HEK293 (cell line): Measurements from ENCODE around the gene TMEM231.
"Not testable (repeated sequence)": the region's sequence is repeated elsewhere in the genome, so short reads cannot be mapped to it uniquely, and the experiment has no call there.

Source experiments
- CTCF ChIA-PET: fragments of 350-600 bp; formaldehyde crosslinking; extraction: SDS; loops from one replicate; lab custom pipeline; 2021; ENCODE audit warnings: antibody characterized with exemption; lab: Yijun Ruan, JAX
- POLR2A ChIA-PET: fragments of 300-600 bp; formaldehyde crosslinking; extraction: SDS; loops from one replicate; lab custom pipeline; 2020; ENCODE audit warnings: antibody characterized with exemption, inconsistent platforms; lab: Yijun Ruan, JAX
- H3K27ac ChIP-seq: fragments of 200-500 bp; sonication (Bioruptor generic); 2 replicates; pipeline ENCODE4 v1.5.1; 2014; ENCODE audit warnings: low read depth, low read length, control low read depth, inconsistent platforms; ENCODE audit errors: extremely low read depth
- H3K36me3 ChIP-seq, 2 experiments: fragments of 200-500 bp in 1 of 2; sonication (Bioruptor generic) in 1 of 2; 1 replicate in 1 of 2; 2 replicates in 1 of 2; pipeline ENCODE4 v1.5.1; 2014 to 2017; ENCODE audit warnings: inconsistent platforms in 2 of 2, low read length in 2 of 2; ENCODE audit not compliant: control insufficient read depth in 2 of 2, insufficient read depth in 1 of 2
- H3K4me1 ChIP-seq: fragments of 200-500 bp; sonication (Bioruptor generic); 2 replicates; pipeline ENCODE4 v1.5.1; 2014; ENCODE audit warnings: mild to moderate bottlenecking, low read length, inconsistent platforms; ENCODE audit not compliant: control insufficient read depth, insufficient read depth
- H3K4me3 ChIP-seq: 2 replicates; pipeline ENCODE4 v1.5.1; 2011; ENCODE audit warnings: low read depth, mild to moderate bottlenecking, control low read depth, low read length, moderate library complexity
- H3K9me3 ChIP-seq: fragments of 200-500 bp; sonication (Bioruptor generic); 2 replicates; pipeline ENCODE4 v1.5.1; 2014; ENCODE audit warnings: low read depth, low read length, inconsistent platforms; ENCODE audit not compliant: control insufficient read depth, insufficient read depth
- GLIS1 ChIP-seq: fragments of 450-650 bp; formaldehyde crosslinking; IDR thresholded peaks from 2 replicates; pipeline ENCODE4 v1.5.1; 2016; ENCODE audit warnings: missing biosample characterization, missing genetic modification characterization
- SP7 ChIP-seq: fragments of 450-650 bp; formaldehyde crosslinking; IDR thresholded peaks from 2 replicates; pipeline ENCODE4 v1.5.1; 2016; ENCODE audit warnings: missing biosample characterization, missing genetic modification characterization
- ZBTB10 ChIP-seq: fragments of 450-650 bp; formaldehyde crosslinking; IDR thresholded peaks from 2 replicates; pipeline ENCODE4 v1.5.1; 2016; ENCODE audit warnings: missing biosample characterization, missing genetic modification characterization
- ZBTB17 ChIP-seq: fragments of 450-650 bp; formaldehyde crosslinking; IDR thresholded peaks from 2 replicates; pipeline ENCODE4 v1.5.1; 2016; ENCODE audit warnings: missing biosample characterization, missing genetic modification characterization
- ZFP69B ChIP-seq: fragments of 450-650 bp; formaldehyde crosslinking; IDR thresholded peaks from 2 replicates; pipeline ENCODE4 v1.5.1; 2016; ENCODE audit warnings: missing biosample characterization, missing genetic modification characterization
- ZNF155 ChIP-seq: fragments of 450-650 bp; formaldehyde crosslinking; IDR thresholded peaks from 2 replicates; pipeline ENCODE4 v1.5.1; 2016; ENCODE audit warnings: missing biosample characterization, missing genetic modification characterization
- ZNF157 ChIP-seq: fragments of 450-650 bp; formaldehyde crosslinking; IDR thresholded peaks from 2 replicates; pipeline ENCODE4 v1.5.1; 2016; ENCODE audit warnings: missing biosample characterization, missing genetic modification characterization
- ZNF19 ChIP-seq: fragments of 450-650 bp; formaldehyde crosslinking; IDR thresholded peaks from 2 replicates; pipeline ENCODE4; 2016; ENCODE audit warnings: missing biosample characterization, missing genetic modification characterization, low read depth
- ZNF324 ChIP-seq: fragments of 450-650 bp; formaldehyde crosslinking; IDR thresholded peaks from 2 replicates; pipeline ENCODE4 v1.5.1; 2016; ENCODE audit warnings: missing biosample characterization, missing genetic modification characterization
- ZNF48 ChIP-seq: fragments of 450-650 bp; formaldehyde crosslinking; IDR thresholded peaks from 2 replicates; pipeline ENCODE4 v1.5.1; 2016; ENCODE audit warnings: missing biosample characterization, missing genetic modification characterization
- ZSCAN23 ChIP-seq: fragments of 450-650 bp; formaldehyde crosslinking; IDR thresholded peaks from 2 replicates; pipeline ENCODE4 v1.5.1; 2016; ENCODE audit warnings: missing biosample characterization, missing genetic modification characterization
- ZSCAN30 ChIP-seq: fragments of 450-650 bp; IDR thresholded peaks from 2 replicates; pipeline ENCODE4 v1.5.1; 2018; ENCODE audit warnings: missing biosample characterization, mild to moderate bottlenecking, missing genetic modification characterization, moderate library complexity
- TF ChIP-seq, protein P1 (sequence below): fragments of 450-650 bp; formaldehyde crosslinking; IDR thresholded peaks from 2 replicates; pipeline ENCODE4 v1.5.1; 2017; ENCODE audit warnings: missing biosample characterization, missing genetic modification characterization
- TF ChIP-seq, protein P2 (sequence below): fragments of 450-650 bp; formaldehyde crosslinking; conservative IDR thresholded peaks from 2 replicates; pipeline ENCODE4 v1.5.1; 2016; ENCODE audit warnings: low read depth, missing biosample characterization, missing genetic modification characterization

TMEM231 gene

GRCh38 chr16:75541236-75541635 is 14.8 kb downstream of the TMEM231 start (continued):
- TF ChIP-seq, protein P1, sequence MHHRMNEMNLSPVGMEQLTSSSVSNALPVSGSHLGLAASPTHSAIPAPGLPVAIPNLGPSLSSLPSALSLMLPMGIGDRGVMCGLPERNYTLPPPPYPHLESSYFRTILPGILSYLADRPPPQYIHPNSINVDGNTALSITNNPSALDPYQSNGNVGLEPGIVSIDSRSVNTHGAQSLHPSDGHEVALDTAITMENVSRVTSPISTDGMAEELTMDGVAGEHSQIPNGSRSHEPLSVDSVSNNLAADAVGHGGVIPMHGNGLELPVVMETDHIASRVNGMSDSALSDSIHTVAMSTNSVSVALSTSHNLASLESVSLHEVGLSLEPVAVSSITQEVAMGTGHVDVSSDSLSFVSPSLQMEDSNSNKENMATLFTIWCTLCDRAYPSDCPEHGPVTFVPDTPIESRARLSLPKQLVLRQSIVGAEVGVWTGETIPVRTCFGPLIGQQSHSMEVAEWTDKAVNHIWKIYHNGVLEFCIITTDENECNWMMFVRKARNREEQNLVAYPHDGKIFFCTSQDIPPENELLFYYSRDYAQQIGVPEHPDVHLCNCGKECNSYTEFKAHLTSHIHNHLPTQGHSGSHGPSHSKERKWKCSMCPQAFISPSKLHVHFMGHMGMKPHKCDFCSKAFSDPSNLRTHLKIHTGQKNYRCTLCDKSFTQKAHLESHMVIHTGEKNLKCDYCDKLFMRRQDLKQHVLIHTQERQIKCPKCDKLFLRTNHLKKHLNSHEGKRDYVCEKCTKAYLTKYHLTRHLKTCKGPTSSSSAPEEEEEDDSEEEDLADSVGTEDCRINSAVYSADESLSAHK (tag by site-specific recombination), result no peak
- TF ChIP-seq GLIS1 (tag by site-specific recombination) (no peak), ZSCAN23 (tag by site-specific recombination) (no peak), ZNF157 (tag by site-specific recombination) (no peak), ZNF324 (no peak), SP7 (tag by site-specific recombination) (no peak), ZBTB17 (tag by site-specific recombination) (no peak), ZNF155 (tag by site-specific recombination) (no peak), ZNF19 (tag by site-specific recombination) (no peak)
- TF ChIP-seq, protein P2, sequence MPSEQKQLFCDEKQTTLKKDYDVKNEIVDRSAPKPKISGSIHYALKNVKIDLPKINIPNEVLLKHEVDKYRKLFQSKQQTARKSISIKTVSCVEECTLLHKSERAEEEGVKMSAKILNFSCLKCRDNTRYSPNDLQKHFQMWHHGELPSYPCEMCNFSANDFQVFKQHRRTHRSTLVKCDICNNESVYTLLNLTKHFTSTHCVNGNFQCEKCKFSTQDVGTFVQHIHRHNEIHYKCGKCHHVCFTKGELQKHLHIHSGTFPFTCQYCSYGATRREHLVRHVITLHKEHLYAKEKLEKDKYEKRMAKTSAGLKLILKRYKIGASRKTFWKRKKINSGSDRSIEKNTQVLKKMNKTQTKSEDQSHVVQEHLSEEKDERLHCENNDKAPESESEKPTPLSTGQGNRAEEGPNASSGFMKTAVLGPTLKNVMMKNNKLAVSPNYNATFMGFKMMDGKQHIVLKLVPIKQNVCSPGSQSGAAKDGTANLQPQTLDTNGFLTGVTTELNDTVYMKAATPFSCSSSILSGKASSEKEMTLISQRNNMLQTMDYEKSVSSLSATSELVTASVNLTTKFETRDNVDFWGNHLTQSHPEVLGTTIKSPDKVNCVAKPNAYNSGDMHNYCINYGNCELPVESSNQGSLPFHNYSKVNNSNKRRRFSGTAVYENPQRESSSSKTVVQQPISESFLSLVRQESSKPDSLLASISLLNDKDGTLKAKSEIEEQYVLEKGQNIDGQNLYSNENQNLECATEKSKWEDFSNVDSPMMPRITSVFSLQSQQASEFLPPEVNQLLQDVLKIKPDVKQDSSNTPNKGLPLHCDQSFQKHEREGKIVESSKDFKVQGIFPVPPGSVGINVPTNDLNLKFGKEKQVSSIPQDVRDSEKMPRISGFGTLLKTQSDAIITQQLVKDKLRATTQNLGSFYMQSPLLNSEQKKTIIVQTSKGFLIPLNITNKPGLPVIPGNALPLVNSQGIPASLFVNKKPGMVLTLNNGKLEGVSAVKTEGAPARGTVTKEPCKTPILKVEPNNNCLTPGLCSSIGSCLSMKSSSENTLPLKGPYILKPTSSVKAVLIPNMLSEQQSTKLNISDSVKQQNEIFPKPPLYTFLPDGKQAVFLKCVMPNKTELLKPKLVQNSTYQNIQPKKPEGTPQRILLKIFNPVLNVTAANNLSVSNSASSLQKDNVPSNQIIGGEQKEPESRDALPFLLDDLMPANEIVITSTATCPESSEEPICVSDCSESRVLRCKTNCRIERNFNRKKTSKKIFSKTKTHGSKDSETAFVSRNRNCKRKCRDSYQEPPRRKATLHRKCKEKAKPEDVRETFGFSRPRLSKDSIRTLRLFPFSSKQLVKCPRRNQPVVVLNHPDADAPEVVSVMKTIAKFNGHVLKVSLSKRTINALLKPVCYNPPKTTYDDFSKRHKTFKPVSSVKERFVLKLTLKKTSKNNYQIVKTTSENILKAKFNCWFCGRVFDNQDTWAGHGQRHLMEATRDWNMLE (tag by site-specific recombination), result no peak

DNA sequence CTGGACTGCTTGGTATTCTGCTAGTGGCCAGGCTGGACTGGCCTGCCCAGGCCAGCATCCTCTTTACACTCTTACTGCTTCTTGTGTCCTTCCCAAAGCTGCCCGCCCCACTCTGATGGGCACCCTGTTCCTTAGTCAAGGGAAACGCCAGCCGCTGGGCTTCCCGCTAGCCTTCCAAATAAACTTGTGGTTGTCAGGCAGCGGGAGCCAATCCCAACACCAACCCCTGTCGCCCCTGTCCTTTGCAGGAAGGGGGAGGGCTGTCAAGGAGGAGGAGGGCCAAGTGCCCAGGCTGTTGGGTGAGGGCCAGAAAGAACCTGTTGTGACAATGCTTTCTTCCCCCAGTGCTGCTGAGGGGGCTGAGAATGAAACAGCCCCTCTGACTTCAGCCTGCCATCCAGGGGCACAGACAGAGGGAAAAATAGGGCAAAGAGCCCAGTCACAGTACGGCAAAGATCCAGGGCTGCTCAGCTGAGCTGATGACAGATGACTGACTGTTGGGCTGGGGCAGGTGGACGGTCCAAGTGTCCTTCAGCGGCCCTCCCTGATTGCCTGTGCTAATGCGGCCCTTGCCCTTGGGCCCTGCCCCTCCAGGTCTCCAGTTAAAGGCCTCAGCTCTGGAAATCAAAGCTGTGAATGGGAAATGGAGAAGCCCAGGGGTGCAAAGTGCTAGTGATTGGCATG is 17.0 kb downstream of the TMEM231 start:
- H3K9me3 ChIP-seq, H3K4me3 ChIP-seq, H3K4me1 ChIP-seq, H3K36me3 ChIP-seq, H3K27ac ChIP-seq, POLR2A ChIA-PET: not testable (repeated sequence)
- CTCF ChIA-PET, result interaction anchor here (1.0 kb wide), 1 partner anchor 66 kb away, joined by 4 read pairs; no protein-coding TSS in a partner anchor

- ChIA-PET CTCF (interaction anchor here (0.6 to 1.0 kb wide), 4 partner anchors 64 to 341 kb away, joined by 3 to 4 read pairs (median 4); no protein-coding TSS in a partner anchor), POLR2A (interaction anchor here (0.6 kb wide), 1 partner anchor 66 kb away, joined by 3 read pairs; no protein-coding TSS in a partner anchor)
- TF ChIP-seq ZNF48 (tag by site-specific recombination) (no peak), ZBTB10 (tag by site-specific recombination) (no peak), GLIS1 (tag by site-specific recombination) (no peak), ZBTB17 (tag by site-specific recombination) (no peak), ZSCAN30 (tag by site-specific recombination) (no peak), ZFP69B (tag by site-specific recombination) (no peak)
- Histone ChIP-seq H3K4me1 (no peaks in the 10 kb centered on the region), H3K27ac (no peak overlapping the region), H3K4me3 (no peak overlapping the region), H3K9me3 (no peaks in the 10 kb centered on the region), H3K36me3 (no peaks in the 10 kb centered on the region; a peak in 1 of 3 replicates)
These were observed 18.3 kb downstream of the TMEM231 start for GRCh38 chr16:75537776-75538175.
